ENCODE data around the gene ZNF526. TPM values are rescaled to one million over a fixed set of nuclear protein-coding genes. Genes with fewer than 3 reads are reported as not detected.

Gene ZNF526, protein sequence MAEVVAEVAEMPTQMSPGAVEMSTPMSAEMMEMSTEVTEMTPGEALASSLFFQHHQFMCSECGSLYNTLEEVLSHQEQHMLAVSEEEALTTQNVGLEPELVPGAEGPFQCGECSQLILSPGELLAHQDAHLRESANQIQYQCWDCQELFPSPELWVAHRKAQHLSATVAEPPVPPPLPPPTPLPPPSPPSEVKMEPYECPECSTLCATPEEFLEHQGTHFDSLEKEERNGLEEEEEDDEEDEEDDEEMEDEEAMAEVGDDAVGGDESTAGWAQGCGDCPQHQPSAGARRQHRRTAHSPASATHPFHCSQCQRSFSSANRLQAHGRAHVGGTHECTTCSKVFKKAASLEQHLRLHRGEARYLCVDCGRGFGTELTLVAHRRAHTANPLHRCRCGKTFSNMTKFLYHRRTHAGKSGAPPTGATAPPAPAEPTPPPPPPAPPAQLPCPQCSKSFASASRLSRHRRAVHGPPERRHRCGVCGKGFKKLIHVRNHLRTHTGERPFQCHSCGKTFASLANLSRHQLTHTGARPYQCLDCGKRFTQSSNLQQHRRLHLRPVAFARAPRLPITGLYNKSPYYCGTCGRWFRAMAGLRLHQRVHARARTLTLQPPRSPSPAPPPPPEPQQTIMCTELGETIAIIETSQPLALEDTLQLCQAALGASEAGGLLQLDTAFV
- 6.4 TPM for polyA plus RNA-seq (2013, experiment 1 of 2)
- 6.4 TPM for polyA plus RNA-seq (2013, experiment 2 of 2)

DNA sequence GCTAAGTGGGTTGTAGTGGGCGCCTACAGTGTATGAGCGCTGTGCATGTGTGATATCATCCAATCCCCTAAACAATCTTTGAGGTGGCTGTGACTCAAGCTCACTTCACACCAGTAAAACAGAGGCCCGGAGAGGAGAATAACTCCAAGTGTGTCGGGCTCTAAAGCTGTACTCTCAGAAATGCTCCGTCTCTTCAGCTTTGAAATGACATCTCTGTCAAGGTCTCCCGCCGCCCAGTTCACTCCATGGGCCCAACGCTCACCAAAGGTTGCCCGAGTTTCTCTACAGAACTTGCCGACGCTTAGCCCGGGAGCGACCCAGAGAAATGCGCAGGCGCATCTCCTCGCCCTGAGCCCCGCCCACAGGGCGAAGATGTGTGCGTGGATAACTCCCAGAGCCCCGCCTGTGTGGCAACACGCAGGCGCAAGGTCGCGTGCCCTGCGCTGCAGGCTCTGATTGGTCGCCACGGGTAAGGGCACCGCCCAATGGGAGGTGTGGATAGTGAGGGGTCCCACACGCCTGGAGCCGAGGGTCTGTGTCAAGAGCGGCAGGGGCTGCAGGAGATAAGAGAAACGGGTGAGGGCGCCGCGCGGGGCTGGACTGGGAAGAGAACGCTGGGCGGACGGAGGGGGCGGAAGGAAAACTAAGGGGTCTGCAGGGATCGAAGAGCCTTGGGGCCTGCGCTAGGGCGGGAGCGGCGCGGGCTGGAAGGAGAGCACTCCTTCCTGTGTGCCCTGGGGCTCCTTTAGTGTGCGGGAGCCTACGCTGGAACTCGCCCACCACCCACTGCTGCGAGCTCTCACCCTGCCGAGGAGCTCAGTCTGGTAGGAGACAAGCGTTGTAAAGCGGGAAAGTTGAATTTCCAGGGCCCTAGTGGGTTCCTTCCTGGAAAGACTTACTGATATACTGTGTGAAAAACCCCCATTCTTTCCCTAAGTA lies at the start of gene ZNF526:
Gene ZNF526 (plus strand): TSS at position 501 of the 939 bp plus-strand sequence. CDS start 4,092 bp downstream, outside the sequence.
- Histone ChIP-seq H3K18ac (ENCODE audit: low read depth in 1 of 2, low read length in 2 of 2) (peak within 1 kb of the TSS; percentile 82 to 92), H3K4me3 (ENCODE audit: insufficient read depth in 1 of 2, low read depth in 1 of 2, low read length in 2 of 2) (peak within 1 kb of the TSS; percentile 87 to 96), H3K4ac (ENCODE audit: low read depth in 1 of 2, low read length in 2 of 2) (peak within 1 kb of the TSS; percentile 74 to 76), H3K4me1 (ENCODE audit: control insufficient read depth, insufficient read depth, low read depth, low read length) (peaks cover 28% of the 10 kb centered on the region), H2AK5ac (ENCODE audit: low read length, severe bottlenecking) (no peak within 1 kb of the TSS), H3K9me3 (ENCODE audit: control insufficient read depth, low read length) (no peaks in the 10 kb centered on the region), H3K9ac (ENCODE audit: low read length) (peak within 1 kb of the TSS; percentile 91), H4K91ac (ENCODE audit: low read length) (peak within 1 kb of the TSS; percentile 20), H3K14ac (ENCODE audit: low read length in 2 of 2) (peak within 1 kb of the TSS in 1 of 2 experiments; percentile 91), H2BK120ac (ENCODE audit: low read depth, low read length) (no peak within 1 kb of the TSS), H3K4me2 (ENCODE audit: low read length, poor library complexity, severe bottlenecking) (peak within 1 kb of the TSS; percentile 71), H3K27me3 (ENCODE audit: control insufficient read depth in 1 of 2, insufficient read depth in 1 of 2, low read length in 2 of 2) (no peaks in the 10 kb centered on the region), H3K36me3 (ENCODE audit: control insufficient read depth in 1 of 2, insufficient read depth in 2 of 2, low read depth in 1 of 2, low read length in 2 of 2) (peaks cover 18 to 21% of the 10 kb centered on the region in 2 experiments), H2AFZ (ENCODE audit: low read depth, low read length) (peak within 1 kb of the TSS; percentile 19), H2BK15ac (ENCODE audit: low read depth, poor library complexity, severe bottlenecking) (no peak within 1 kb of the TSS), H3K27ac (ENCODE audit: low read length, poor library complexity, severe bottlenecking) (peak within 1 kb of the TSS; percentile 75), H2BK12ac (ENCODE audit: low read length in 2 of 2) (no peak within 1 kb of the TSS), H4K8ac (ENCODE audit: low read length) (peak within 1 kb of the TSS; percentile 50), H2BK5ac (ENCODE audit: low read depth, low read length, poor library complexity, severe bottlenecking) (peak within 1 kb of the TSS; percentile 3), H3K23ac (ENCODE audit: low read length in 2 of 2) (peak within 1 kb of the TSS in 1 of 2 experiments; percentile 19), H3K79me1 (replicated peaks; ENCODE audit: low read length, poor library complexity, severe bottlenecking) (peaks cover 29% of the 10 kb centered on the region)
- under 1% methylated on average over 49 of the region's 53 CpGs for WGBS
- DNase-seq: peak; percentile 98

DNA sequence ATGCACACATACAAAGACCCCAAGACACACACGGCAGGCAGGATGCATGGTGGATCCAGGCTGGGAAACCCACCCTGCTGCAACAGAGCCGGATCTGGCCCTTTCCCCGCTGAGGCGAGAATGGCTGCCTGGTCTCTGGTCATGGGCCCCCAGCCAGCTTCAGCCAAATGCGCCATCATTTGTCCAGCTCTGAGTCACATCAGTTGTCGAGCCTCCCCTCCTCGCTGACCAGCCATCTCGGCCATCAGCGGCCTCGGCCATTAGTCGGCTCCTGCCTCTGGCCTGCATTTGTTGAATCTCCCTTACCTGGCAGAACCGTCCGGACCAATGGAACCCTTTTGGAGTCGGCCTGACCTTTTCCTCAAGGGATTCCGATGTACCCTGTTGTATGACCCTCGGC lies 49.4 kb upstream of the ZNF526 start:
- no peak overlapping the region for H3K23ac ChIP-seq (ENCODE audit: low read length in 2 of 2)
- no peak for DNase-seq
- no peak overlapping the region for H3K14ac ChIP-seq (ENCODE audit: low read length in 2 of 2)
- no peak overlapping the region for H3K18ac ChIP-seq (ENCODE audit: low read depth in 1 of 2, low read length in 2 of 2)
- no peak overlapping the region for H4K8ac ChIP-seq (ENCODE audit: low read length)
- no peaks in the 10 kb centered on the region for H3K36me3 ChIP-seq (ENCODE audit: control insufficient read depth in 1 of 2, insufficient read depth in 2 of 2, low read depth in 1 of 2, low read length in 2 of 2)
- H3K9me3 ChIP-seq (ENCODE audit: control insufficient read depth, low read length): no peaks in the 10 kb centered on the region
- no peak overlapping the region for H3K4me3 ChIP-seq (ENCODE audit: insufficient read depth in 1 of 2, low read depth in 1 of 2, low read length in 2 of 2)
- no peak overlapping the region for H3K4me2 ChIP-seq (ENCODE audit: low read length, poor library complexity, severe bottlenecking)
- H2BK120ac ChIP-seq (ENCODE audit: low read depth, low read length): no peak overlapping the region
- no peaks in the 10 kb centered on the region for H3K4me1 ChIP-seq (ENCODE audit: control insufficient read depth, insufficient read depth, low read depth, low read length)
- H3K27me3 ChIP-seq (ENCODE audit: control insufficient read depth in 1 of 2, insufficient read depth in 1 of 2, low read length in 2 of 2): peaks cover 68 to 99% of the 10 kb centered on the region in 2 experiments
- no peak overlapping the region for H4K91ac ChIP-seq (ENCODE audit: low read length)
- no peak overlapping the region for H2BK5ac ChIP-seq (ENCODE audit: low read depth, low read length, poor library complexity, severe bottlenecking)
- no peak overlapping the region for H2AK5ac ChIP-seq (ENCODE audit: low read length, severe bottlenecking)
- H3K4ac ChIP-seq (ENCODE audit: low read depth in 1 of 2, low read length in 2 of 2): no peak overlapping the region
- H3K27ac ChIP-seq (ENCODE audit: low read length, poor library complexity, severe bottlenecking): no peak overlapping the region
- H2BK15ac ChIP-seq (ENCODE audit: low read depth, poor library complexity, severe bottlenecking): no peak overlapping the region
- WGBS: 81% methylated on average over 16 of the region's 16 CpGs
- H2AFZ ChIP-seq (ENCODE audit: low read depth, low read length): no peak overlapping the region
- H2BK12ac ChIP-seq (ENCODE audit: low read length in 2 of 2): no peak overlapping the region
- no peaks in the 10 kb centered on the region for H3K79me1 ChIP-seq (replicated peaks; ENCODE audit: low read length, poor library complexity, severe bottlenecking)
- no peak overlapping the region for H3K9ac ChIP-seq (ENCODE audit: low read length)

DNA sequence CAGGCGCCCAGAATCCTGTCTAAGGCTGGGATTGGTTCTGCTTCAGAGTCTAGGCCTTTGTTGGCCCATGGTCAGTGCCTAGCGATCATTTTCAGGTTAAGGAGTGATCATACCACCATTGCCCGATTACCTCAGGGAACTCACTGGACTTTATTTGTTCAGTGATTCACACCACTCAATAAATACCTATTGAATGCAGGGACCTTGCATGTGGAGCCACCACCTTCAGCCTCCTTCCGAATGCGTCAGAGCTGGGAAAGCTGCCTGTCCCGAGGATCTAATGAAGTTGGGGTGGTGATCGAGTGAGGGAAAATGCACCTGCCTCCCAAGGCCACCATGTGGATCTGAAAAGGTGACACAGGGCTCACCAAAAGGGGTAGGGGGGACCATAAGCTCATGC lies 47.9 kb upstream of the ZNF526 start:
- Histone ChIP-seq H2BK15ac (ENCODE audit: low read depth, poor library complexity, severe bottlenecking) (no peak overlapping the region), H2BK12ac (ENCODE audit: low read length in 2 of 2) (no peak overlapping the region), H2AFZ (ENCODE audit: low read depth, low read length) (no peak overlapping the region), H3K4me2 (ENCODE audit: low read length, poor library complexity, severe bottlenecking) (no peak overlapping the region), H3K23ac (ENCODE audit: low read length in 2 of 2) (no peak overlapping the region), H3K18ac (ENCODE audit: low read depth in 1 of 2, low read length in 2 of 2) (no peak overlapping the region), H3K27me3 (ENCODE audit: control insufficient read depth in 1 of 2, insufficient read depth in 1 of 2, low read length in 2 of 2) (peaks cover 62 to 87% of the 10 kb centered on the region in 2 experiments), H3K79me1 (replicated peaks; ENCODE audit: low read length, poor library complexity, severe bottlenecking) (no peaks in the 10 kb centered on the region), H3K14ac (ENCODE audit: low read length in 2 of 2) (no peak overlapping the region), H3K27ac (ENCODE audit: low read length, poor library complexity, severe bottlenecking) (no peak overlapping the region), H3K4me3 (ENCODE audit: insufficient read depth in 1 of 2, low read depth in 1 of 2, low read length in 2 of 2) (no peak overlapping the region), H4K8ac (ENCODE audit: low read length) (no peak overlapping the region), H4K91ac (ENCODE audit: low read length) (no peak overlapping the region), H2BK120ac (ENCODE audit: low read depth, low read length) (no peak overlapping the region), H3K36me3 (ENCODE audit: control insufficient read depth in 1 of 2, insufficient read depth in 2 of 2, low read depth in 1 of 2, low read length in 2 of 2) (no peaks in the 10 kb centered on the region), H3K4me1 (ENCODE audit: control insufficient read depth, insufficient read depth, low read depth, low read length) (peaks cover 8% of the 10 kb centered on the region), H3K4ac (ENCODE audit: low read depth in 1 of 2, low read length in 2 of 2) (no peak overlapping the region), H2AK5ac (ENCODE audit: low read length, severe bottlenecking) (no peak overlapping the region), H3K9ac (ENCODE audit: low read length) (no peak overlapping the region), H2BK5ac (ENCODE audit: low read depth, low read length, poor library complexity, severe bottlenecking) (no peak overlapping the region), H3K9me3 (ENCODE audit: control insufficient read depth, low read length) (no peaks in the 10 kb centered on the region)
- no peak for DNase-seq
- 88% methylated on average over 7 of the region's 7 CpGs for WGBS
